Mesenchymal stem cell (in vitro differentiated cells and primary cell): ENCODE data around the gene FIP1L1.
A peak's percentile ranks its signal among the peaks of the same experiment; 100 is the strongest.

ENCODE experiments used
- DNase-seq: peaks from one replicate; pipeline ENCODE4 v3.0.0-alpha.2; 2013
- H2AFZ ChIP-seq: one replicate; pipeline ENCODE4 v1.6.1; 2013; ENCODE audit warnings: low read depth, mild to moderate bottlenecking, control low read depth, inconsistent platforms, low read length, moderate library complexity
- H2AK5ac ChIP-seq: 2 replicates; pipeline ENCODE4 v1.6.1; 2013; ENCODE audit warnings: low read length, moderate library complexity, mild to moderate bottlenecking, inconsistent platforms; ENCODE audit not compliant: severe bottlenecking
- H2BK120ac ChIP-seq: one replicate; pipeline ENCODE4 v1.6.1; 2013; ENCODE audit warnings: low read depth, mild to moderate bottlenecking, inconsistent platforms, low read length, moderate library complexity
- H2BK12ac ChIP-seq, 2 experiments: one replicate each; pipeline ENCODE4 v1.6.1; 2013; ENCODE audit warnings: inconsistent platforms in 2 of 2, low read length in 2 of 2, mild to moderate bottlenecking in 2 of 2, moderate library complexity in 2 of 2, control low read depth in 1 of 2
- H2BK15ac ChIP-seq: one replicate; pipeline ENCODE4 v1.6.1; 2013; ENCODE audit warnings: mild to moderate bottlenecking, low read depth, inconsistent platforms; ENCODE audit not compliant: poor library complexity, severe bottlenecking
- H2BK5ac ChIP-seq: 2 replicates; pipeline ENCODE4 v1.6.1; 2013; ENCODE audit warnings: low read depth, mild to moderate bottlenecking, low read length, control low read depth, inconsistent platforms; ENCODE audit not compliant: poor library complexity, severe bottlenecking
- H3K14ac ChIP-seq, 2 experiments: one replicate each; pipeline ENCODE4 v1.6.1; 2013; ENCODE audit warnings: inconsistent platforms in 2 of 2, low read length in 2 of 2, control low read depth in 1 of 2, mild to moderate bottlenecking in 1 of 2, moderate library complexity in 1 of 2
- H3K18ac ChIP-seq, 2 experiments: one replicate each; pipeline ENCODE4 v1.6.1; 2013; ENCODE audit warnings: inconsistent platforms in 2 of 2, low read length in 2 of 2, control low read depth in 1 of 2, low read depth in 1 of 2, mild to moderate bottlenecking in 1 of 2
- H3K23ac ChIP-seq, 2 experiments: one replicate each; pipeline ENCODE4 v1.6.1; 2013; ENCODE audit warnings: inconsistent platforms in 2 of 2, low read length in 2 of 2, mild to moderate bottlenecking in 2 of 2, moderate library complexity in 2 of 2, control low read depth in 1 of 2
- H3K27ac ChIP-seq: 2 replicates; pipeline ENCODE4 v1.5.1; 2013; ENCODE audit warnings: mild to moderate bottlenecking, moderate library complexity, low read length, control low read depth, inconsistent platforms; ENCODE audit not compliant: poor library complexity, severe bottlenecking
- H3K27me3 ChIP-seq, 2 experiments: 2 replicates each; pipeline versions ENCODE4 v1.6.1 to v1.7.0; 2013; ENCODE audit warnings: low read length in 2 of 2, mild to moderate bottlenecking in 2 of 2, moderate library complexity in 2 of 2, control low read depth in 1 of 2, inconsistent platforms in 1 of 2; ENCODE audit not compliant: control insufficient read depth in 1 of 2, insufficient read depth in 1 of 2
- H3K36me3 ChIP-seq, 2 experiments: 2 replicates each; pipeline versions ENCODE4 v1.6.1 to v1.7.0; 2013; ENCODE audit warnings: low read length in 2 of 2, control low read depth in 1 of 2, inconsistent platforms in 1 of 2, low read depth in 1 of 2, mild to moderate bottlenecking in 1 of 2; ENCODE audit not compliant: insufficient read depth in 2 of 2, control insufficient read depth in 1 of 2
- H3K4ac ChIP-seq, 2 experiments: one replicate each; pipeline ENCODE4 v1.6.1; 2013; ENCODE audit warnings: inconsistent platforms in 2 of 2, low read length in 2 of 2, mild to moderate bottlenecking in 2 of 2, moderate library complexity in 2 of 2, control low read depth in 1 of 2, low read depth in 1 of 2
- H3K4me1 ChIP-seq: 2 replicates; pipeline ENCODE4 v1.6.1; 2013; ENCODE audit warnings: low read depth, low read length, control low read depth; ENCODE audit not compliant: control insufficient read depth, insufficient read depth
- H3K4me2 ChIP-seq: 2 replicates; pipeline ENCODE4 v1.6.1; 2013; ENCODE audit warnings: low read length, mild to moderate bottlenecking, inconsistent platforms; ENCODE audit not compliant: poor library complexity, severe bottlenecking
- H3K4me3 ChIP-seq, 2 experiments: 2 replicates each; pipeline versions ENCODE4 v1.5.1 to v1.7.0; 2013; ENCODE audit warnings: low read length in 2 of 2, mild to moderate bottlenecking in 2 of 2, control low read depth in 1 of 2, low read depth in 1 of 2; ENCODE audit not compliant: insufficient read depth in 1 of 2
- H3K79me1 ChIP-seq: replicated peaks from 2 replicates; pipeline ENCODE4 v1.6.1; 2013; ENCODE audit warnings: mild to moderate bottlenecking, control low read depth, low read length, inconsistent platforms; ENCODE audit not compliant: poor library complexity, severe bottlenecking
- H3K9ac ChIP-seq: 2 replicates; pipeline ENCODE4 v1.7.0; 2013; ENCODE audit warnings: mild to moderate bottlenecking, low read length, moderate library complexity
- H3K9me3 ChIP-seq: 2 replicates; pipeline ENCODE4 v1.7.0; 2013; ENCODE audit warnings: mild to moderate bottlenecking, low read length; ENCODE audit not compliant: control insufficient read depth
- H4K8ac ChIP-seq: one replicate; pipeline ENCODE4 v1.6.1; 2013; ENCODE audit warnings: inconsistent platforms, mild to moderate bottlenecking, low read length, moderate library complexity
- H4K91ac ChIP-seq: one replicate; pipeline ENCODE4 v1.6.1; 2013; ENCODE audit warnings: mild to moderate bottlenecking, low read length, inconsistent platforms
- WGBS: methylation state at CpG from one replicate; pipeline ENCODE4 v1.1.7; 2013; ENCODE audit warnings: mixed read lengths; 5-methylcytosine and 5-hydroxymethylcytosine counted together

FIP1L1 gene

GRCh38 chr4:53505947-53506346 is 128.5 kb downstream of the FIP1L1 start:
- no peaks in the 10 kb centered on the region for H3K79me1 ChIP-seq
- H3K27ac ChIP-seq = no peak overlapping the region
- H3K4me3 ChIP-seq = no peak overlapping the region
- no peak overlapping the region for H4K8ac ChIP-seq
- no peak overlapping the region for H3K4ac ChIP-seq
- H3K18ac ChIP-seq = no peak overlapping the region
- H2BK120ac ChIP-seq = no peak overlapping the region
- no peaks in the 10 kb centered on the region for H3K27me3 ChIP-seq
- no peak overlapping the region for H3K23ac ChIP-seq
- no peak overlapping the region for H2BK5ac ChIP-seq
- peaks cover 6% of the 10 kb centered on the region for H3K4me1 ChIP-seq
- H2AK5ac ChIP-seq = no peak overlapping the region
- H3K14ac ChIP-seq = no peak overlapping the region
- peak overlapping the region; percentile 5 for H3K9ac ChIP-seq
- H2BK15ac ChIP-seq = no peak overlapping the region
- H3K4me2 ChIP-seq = no peak overlapping the region
- 88% methylated on average over 1 of the region's 2 CpGs for WGBS
- H3K36me3 ChIP-seq = no peaks in the 10 kb centered on the region
- no peak overlapping the region for H2AFZ ChIP-seq
- DNase-seq = no peak
- no peaks in the 10 kb centered on the region for H3K9me3 ChIP-seq
- H4K91ac ChIP-seq = no peak overlapping the region
- H2BK12ac ChIP-seq = peak overlapping the region in 1 of 2 experiments; percentile 3

- WGBS = 100% methylated on average over 6 of the region's 7 CpGs
- H3K18ac ChIP-seq = no peak overlapping the region
- peak overlapping the region; percentile 10 for H2AK5ac ChIP-seq
- H2AFZ ChIP-seq = no peak overlapping the region
- H3K9me3 ChIP-seq = no peaks in the 10 kb centered on the region
- no peak overlapping the region for H3K4me2 ChIP-seq
- H4K91ac ChIP-seq = no peak overlapping the region
- H3K9ac ChIP-seq = peak overlapping the region; percentile 84
- no peak overlapping the region for H2BK15ac ChIP-seq
- no peak overlapping the region for H3K27ac ChIP-seq
- H3K79me1 ChIP-seq = no peaks in the 10 kb centered on the region
- no peak overlapping the region for H3K4ac ChIP-seq
- no peak overlapping the region for H2BK120ac ChIP-seq
- H3K23ac ChIP-seq = no peak overlapping the region
- no peaks in the 10 kb centered on the region for H3K27me3 ChIP-seq
- no peak overlapping the region for H2BK5ac ChIP-seq
- no peak overlapping the region for H2BK12ac ChIP-seq
- H3K4me3 ChIP-seq = peak overlapping the region in 1 of 2 experiments; percentile 53
- no peak overlapping the region for H4K8ac ChIP-seq
- H3K4me1 ChIP-seq = peaks cover 3% of the 10 kb centered on the region
- H3K36me3 ChIP-seq = no peaks in the 10 kb centered on the region
- no peak overlapping the region for H3K14ac ChIP-seq
- no peak for DNase-seq
Observed at GRCh38 chr4:53507058-53507457, 129.6 kb downstream of the FIP1L1 start.

- H2BK120ac ChIP-seq = no peak overlapping the region
- H3K36me3 ChIP-seq = no peaks in the 10 kb centered on the region
- H3K23ac ChIP-seq = peak overlapping the region in 1 of 2 experiments; percentile 2
- no peaks in the 10 kb centered on the region for H3K79me1 ChIP-seq
- peak overlapping the region in 1 of 2 experiments; percentile 53 for H3K4me3 ChIP-seq
- H2BK5ac ChIP-seq = no peak overlapping the region
- DNase-seq = no peak
- peak overlapping the region; percentile 5 to 65 for H3K18ac ChIP-seq
- peak overlapping the region; percentile 2 for H3K27ac ChIP-seq
- H2AK5ac ChIP-seq = peak overlapping the region; percentile 57
- no peaks in the 10 kb centered on the region for H3K27me3 ChIP-seq
- peak overlapping the region; percentile 86 for H4K91ac ChIP-seq
- no peaks in the 10 kb centered on the region for H3K9me3 ChIP-seq
- no peak overlapping the region for H3K4me2 ChIP-seq
- H2AFZ ChIP-seq = no peak overlapping the region
- peak overlapping the region; percentile 84 for H3K9ac ChIP-seq
- no peak overlapping the region for H3K14ac ChIP-seq
- H4K8ac ChIP-seq = peak overlapping the region; percentile 62
- WGBS = 94% methylated on average over 17 of the region's 17 CpGs
- H3K4me1 ChIP-seq = peaks cover 3% of the 10 kb centered on the region
- peak overlapping the region; percentile 85 for H2BK15ac ChIP-seq
- H2BK12ac ChIP-seq = peak overlapping the region; percentile 19 to 49
- peak overlapping the region in 1 of 2 experiments; percentile 65 for H3K4ac ChIP-seq
Observed at GRCh38 chr4:53507671-53508286, 130.3 kb downstream of the FIP1L1 start.

GRCh38 chr4:53508446-53508845 is 131.0 kb downstream of the FIP1L1 start:
- Histone ChIP-seq H2AFZ (no peak overlapping the region), H3K27ac (no peak overlapping the region), H3K79me1 (no peaks in the 10 kb centered on the region), H3K36me3 (no peaks in the 10 kb centered on the region), H4K91ac (no peak overlapping the region), H3K9me3 (no peaks in the 10 kb centered on the region), H3K23ac (no peak overlapping the region), H3K4me2 (no peak overlapping the region), H3K14ac (no peak overlapping the region), H3K9ac (peak overlapping the region; percentile 84), H3K27me3 (no peaks in the 10 kb centered on the region), H3K18ac (no peak overlapping the region), H2BK12ac (peak overlapping the region in 1 of 2 experiments; percentile 37), H2BK5ac (no peak overlapping the region), H2BK120ac (no peak overlapping the region), H3K4me1 (peaks cover 3% of the 10 kb centered on the region), H3K4ac (no peak overlapping the region), H4K8ac (no peak overlapping the region), H2AK5ac (no peak overlapping the region), H3K4me3 (peak overlapping the region in 1 of 2 experiments; percentile 25), H2BK15ac (no peak overlapping the region)
- 0% methylated on average over 1 of the region's 1 CpG for WGBS
- peak; percentile 57 for DNase-seq
